ENCODE measurements around the gene TMEM163. TPM values are rescaled to one million over a fixed set of nuclear protein-coding genes. Genes with fewer than 3 reads are reported as not detected.
"Not testable (repeated sequence)": the region's sequence is repeated elsewhere in the genome, so short reads cannot be mapped to it uniquely, and the experiment has no call there.

TMEM163 gene
- total RNA-seq, 6 experiments from 2014 or later: not detected

- no peaks in the 10 kb centered on the region for H3K36me3 Mint-ChIP-seq (ENCODE audit: low read depth)
Measured at GRCh38 chr2:134570676-134571075, 148.1 kb downstream of the TMEM163 start.

GRCh38 chr2:134568413-134568812 lies 150.4 kb downstream of the TMEM163 start:
- DNase-seq: no peak
- no peak overlapping the region for H3K4me3 Mint-ChIP-seq
- no peaks in the 10 kb centered on the region for H3K36me3 Mint-ChIP-seq (ENCODE audit: low read depth)
- H3K4me1 Mint-ChIP-seq (ENCODE audit: low read depth): no peaks in the 10 kb centered on the region
- TF ChIP-seq CTCF (IDR thresholded peaks at IDR 0.05): no peak
- H3K27me3 Mint-ChIP-seq (ENCODE audit: insufficient read depth): peaks cover 11% of the 10 kb centered on the region
- no peak overlapping the region for H3K27ac Mint-ChIP-seq
- no peaks in the 10 kb centered on the region for H3K9me3 Mint-ChIP-seq

More at GRCh38 chr2:134570676-134571075, 148.1 kb downstream of the TMEM163 start:
- Mint-ChIP-seq H3K27ac (no peak overlapping the region), H3K27me3 (ENCODE audit: insufficient read depth) (peaks cover 9% of the 10 kb centered on the region), H3K9me3 (no peaks in the 10 kb centered on the region), H3K4me1 (ENCODE audit: low read depth) (no peaks in the 10 kb centered on the region), H3K4me3 (no peak overlapping the region)
- no peak for DNase-seq
- no peak for TF ChIP-seq CTCF (IDR thresholded peaks at IDR 0.05)

GRCh38 chr2:134567666-134568065 lies 151.1 kb downstream of the TMEM163 start:
- Mint-ChIP-seq H3K27ac (no peak overlapping the region), H3K4me1 (ENCODE audit: low read depth) (no peaks in the 10 kb centered on the region), H3K4me3 (no peak overlapping the region), H3K36me3 (ENCODE audit: low read depth) (no peaks in the 10 kb centered on the region), H3K9me3 (no peaks in the 10 kb centered on the region), H3K27me3 (ENCODE audit: insufficient read depth) (peaks cover 15% of the 10 kb centered on the region)
- no peak for TF ChIP-seq CTCF (IDR thresholded peaks at IDR 0.05)
- no peak for DNase-seq

GRCh38 chr2:134564955-134565354 lies 153.8 kb downstream of the TMEM163 start:
- not testable (repeated sequence) for H3K9me3 Mint-ChIP-seq; H3K27ac Mint-ChIP-seq; DNase-seq; H3K36me3 Mint-ChIP-seq (ENCODE audit: low read depth); H3K4me1 Mint-ChIP-seq (ENCODE audit: low read depth); H3K4me3 Mint-ChIP-seq
- H3K27me3 Mint-ChIP-seq (ENCODE audit: insufficient read depth): peaks cover 20% of the 10 kb centered on the region

GRCh38 chr2:134564549-134564948 lies 154.3 kb downstream of the TMEM163 start:
- Mint-ChIP-seq H3K4me3 (no peak overlapping the region), H3K27me3 (ENCODE audit: insufficient read depth) (peaks cover 20% of the 10 kb centered on the region), H3K36me3 (ENCODE audit: low read depth) (no peaks in the 10 kb centered on the region), H3K9me3 (no peaks in the 10 kb centered on the region), H3K27ac (no peak overlapping the region), H3K4me1 (ENCODE audit: low read depth) (no peaks in the 10 kb centered on the region)
- TF ChIP-seq CTCF (IDR thresholded peaks at IDR 0.05): no peak
- DNase-seq: no peak

- Mint-ChIP-seq H3K27me3 (ENCODE audit: insufficient read depth) (peaks cover 27% of the 10 kb centered on the region), H3K4me1 (ENCODE audit: low read depth) (peaks cover 6% of the 10 kb centered on the region; the same call in 1 of the 2 replicates), H3K9me3 (no peaks in the 10 kb centered on the region), H3K27ac (no peak overlapping the region), H3K36me3 (ENCODE audit: low read depth) (no peaks in the 10 kb centered on the region), H3K4me3 (no peak overlapping the region)
- DNase-seq: no peak
- no peak for TF ChIP-seq CTCF (IDR thresholded peaks at IDR 0.05)
Measured at GRCh38 chr2:134558208-134558830, 160.5 kb downstream of the TMEM163 start.

Measured in HFFc6 (cell line).